GM10248 (cell line): Measurements from ENCODE around the gene SLC13A2.

Experiments
- CTCF ChIA-PET: fragments of 300-600 bp; sonication (Branson Sonifier 250); formaldehyde crosslinking; extraction: SDS; loops from one replicate; lab custom pipeline; 2021; ENCODE audit warnings: antibody characterized with exemption; lab: Yijun Ruan, JAX
- POLR2A ChIA-PET: fragments of 350-650 bp; sonication (Branson Sonifier 250); formaldehyde crosslinking; extraction: SDS; loops from one replicate; lab custom pipeline; 2020; ENCODE audit warnings: antibody characterized with exemption; lab: Yijun Ruan, JAX
- DNase-seq: peaks from one replicate; pipeline ENCODE4 v3.0.0; 2012; ENCODE audit errors: extremely low spot score
- TF ChIP-seq, protein P1 (sequence below): IDR thresholded peaks from 2 replicates; pipeline ENCODE4 v1.5.1; 2012; ENCODE audit warnings: mild to moderate bottlenecking, low read depth; ENCODE audit errors: extremely low read depth, missing control alignments, control extremely low read depth

The SLC13A2 gene

DNA sequence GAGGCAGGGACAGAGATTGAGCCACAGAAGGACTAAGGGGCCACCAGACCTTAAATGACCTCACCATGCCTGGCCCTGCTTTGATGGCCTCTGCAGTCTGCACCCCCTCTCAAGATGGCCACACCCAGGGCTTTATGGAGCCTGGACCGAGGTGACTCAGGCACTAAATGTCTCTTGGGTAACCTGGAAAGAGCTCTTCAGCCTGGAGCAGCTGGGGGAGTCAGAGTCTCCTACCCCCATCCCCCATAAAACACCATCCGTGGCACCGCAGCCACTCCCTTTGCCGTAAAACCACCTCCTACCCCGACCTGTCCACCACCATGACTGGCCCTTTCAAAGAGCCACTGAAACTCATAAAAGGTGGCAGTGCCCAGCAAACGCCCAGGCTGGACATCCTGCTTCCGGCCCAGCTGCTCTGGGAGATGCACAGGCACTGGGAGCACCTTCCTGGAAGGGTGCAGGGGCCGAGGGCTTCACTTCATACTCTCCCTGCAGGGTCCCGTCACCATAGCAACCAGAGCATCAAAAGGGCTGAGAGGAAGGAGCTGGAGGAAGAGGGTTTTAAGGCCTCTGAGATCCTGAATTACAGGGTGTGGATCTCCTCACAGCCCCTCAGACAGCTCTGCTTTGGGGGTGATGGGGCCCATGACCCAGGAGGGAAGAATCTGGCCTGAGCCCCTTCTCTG lies 55.0 kb downstream of the SLC13A2 start:
- TF ChIP-seq, protein P1, sequence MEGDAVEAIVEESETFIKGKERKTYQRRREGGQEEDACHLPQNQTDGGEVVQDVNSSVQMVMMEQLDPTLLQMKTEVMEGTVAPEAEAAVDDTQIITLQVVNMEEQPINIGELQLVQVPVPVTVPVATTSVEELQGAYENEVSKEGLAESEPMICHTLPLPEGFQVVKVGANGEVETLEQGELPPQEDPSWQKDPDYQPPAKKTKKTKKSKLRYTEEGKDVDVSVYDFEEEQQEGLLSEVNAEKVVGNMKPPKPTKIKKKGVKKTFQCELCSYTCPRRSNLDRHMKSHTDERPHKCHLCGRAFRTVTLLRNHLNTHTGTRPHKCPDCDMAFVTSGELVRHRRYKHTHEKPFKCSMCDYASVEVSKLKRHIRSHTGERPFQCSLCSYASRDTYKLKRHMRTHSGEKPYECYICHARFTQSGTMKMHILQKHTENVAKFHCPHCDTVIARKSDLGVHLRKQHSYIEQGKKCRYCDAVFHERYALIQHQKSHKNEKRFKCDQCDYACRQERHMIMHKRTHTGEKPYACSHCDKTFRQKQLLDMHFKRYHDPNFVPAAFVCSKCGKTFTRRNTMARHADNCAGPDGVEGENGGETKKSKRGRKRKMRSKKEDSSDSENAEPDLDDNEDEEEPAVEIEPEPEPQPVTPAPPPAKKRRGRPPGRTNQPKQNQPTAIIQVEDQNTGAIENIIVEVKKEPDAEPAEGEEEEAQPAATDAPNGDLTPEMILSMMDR = no peak
- ChIA-PET POLR2A (no interaction called here), CTCF (interaction anchor here (0.8 to 5.8 kb wide), 7 partner anchors 8 to 40 kb away, joined by 3 to 25 read pairs (median 6); no protein-coding TSS in a partner anchor)
- DNase-seq = no peak

DNA sequence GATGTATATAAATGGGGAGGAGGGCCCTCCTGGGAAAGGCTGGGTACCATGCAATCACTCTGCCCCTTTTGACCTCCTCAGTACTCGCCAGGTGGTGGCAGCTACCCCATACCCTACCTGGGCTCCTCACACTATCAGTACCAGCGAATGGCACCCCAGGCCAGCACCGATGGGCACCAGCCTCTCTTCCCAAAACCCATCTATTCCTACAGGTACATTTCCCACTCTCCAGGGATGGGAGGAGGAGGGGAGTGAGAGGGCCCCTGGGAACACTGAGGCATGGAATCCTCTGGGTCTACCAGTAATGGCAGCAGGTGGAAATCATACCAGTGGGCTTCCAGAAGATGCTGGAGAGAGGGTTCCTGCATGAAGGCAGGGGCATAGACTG lies 55.6 kb downstream of the SLC13A2 start:
- ChIA-PET POLR2A (no interaction called here), CTCF (interaction anchor here (0.8 to 5.8 kb wide), 6 partner anchors 8 to 40 kb away, joined by 3 to 25 read pairs (median 8); no protein-coding TSS in a partner anchor)
- TF ChIP-seq, protein P1 = no peak
- no peak for DNase-seq

DNA sequence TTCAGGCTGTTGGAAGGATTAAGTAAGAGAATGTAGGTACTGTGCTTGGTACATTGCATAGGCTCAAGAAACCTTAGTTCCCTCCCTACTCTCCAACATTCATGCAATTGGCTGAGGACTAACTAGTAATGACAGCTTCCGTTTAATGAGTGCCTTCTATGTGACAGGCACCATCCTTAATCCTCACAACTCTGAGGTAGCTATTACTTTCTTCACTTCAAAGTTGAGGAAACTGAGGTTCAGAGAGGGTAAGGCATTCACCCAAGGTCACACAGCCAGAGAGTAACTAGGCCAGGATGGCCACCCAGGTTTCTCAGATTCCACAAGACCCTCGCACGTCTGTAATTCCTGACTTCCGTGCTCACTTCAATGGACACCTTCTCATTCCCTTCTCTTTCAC lies 56.8 kb downstream of the SLC13A2 start:
- no peak for DNase-seq
- ChIA-PET CTCF (interaction anchor here (3.8 to 15.2 kb wide), 3 partner anchors 10 to 33 kb away, joined by 15 to 260 read pairs (median 25); no protein-coding TSS in a partner anchor), POLR2A (no interaction called here)
- TF ChIP-seq, protein P1 = no peak

GRCh38 chr17:28530926-28531325 lies 57.5 kb downstream of the SLC13A2 start:
- CTCF ChIA-PET = interaction anchor here (1.2 to 15.2 kb wide), 4 partner anchors 10 to 33 kb away, joined by 5 to 260 read pairs (median 10); no protein-coding TSS in a partner anchor
- POLR2A ChIA-PET = no interaction called here
- TF ChIP-seq, protein P1 = no peak
- no peak for DNase-seq

DNA sequence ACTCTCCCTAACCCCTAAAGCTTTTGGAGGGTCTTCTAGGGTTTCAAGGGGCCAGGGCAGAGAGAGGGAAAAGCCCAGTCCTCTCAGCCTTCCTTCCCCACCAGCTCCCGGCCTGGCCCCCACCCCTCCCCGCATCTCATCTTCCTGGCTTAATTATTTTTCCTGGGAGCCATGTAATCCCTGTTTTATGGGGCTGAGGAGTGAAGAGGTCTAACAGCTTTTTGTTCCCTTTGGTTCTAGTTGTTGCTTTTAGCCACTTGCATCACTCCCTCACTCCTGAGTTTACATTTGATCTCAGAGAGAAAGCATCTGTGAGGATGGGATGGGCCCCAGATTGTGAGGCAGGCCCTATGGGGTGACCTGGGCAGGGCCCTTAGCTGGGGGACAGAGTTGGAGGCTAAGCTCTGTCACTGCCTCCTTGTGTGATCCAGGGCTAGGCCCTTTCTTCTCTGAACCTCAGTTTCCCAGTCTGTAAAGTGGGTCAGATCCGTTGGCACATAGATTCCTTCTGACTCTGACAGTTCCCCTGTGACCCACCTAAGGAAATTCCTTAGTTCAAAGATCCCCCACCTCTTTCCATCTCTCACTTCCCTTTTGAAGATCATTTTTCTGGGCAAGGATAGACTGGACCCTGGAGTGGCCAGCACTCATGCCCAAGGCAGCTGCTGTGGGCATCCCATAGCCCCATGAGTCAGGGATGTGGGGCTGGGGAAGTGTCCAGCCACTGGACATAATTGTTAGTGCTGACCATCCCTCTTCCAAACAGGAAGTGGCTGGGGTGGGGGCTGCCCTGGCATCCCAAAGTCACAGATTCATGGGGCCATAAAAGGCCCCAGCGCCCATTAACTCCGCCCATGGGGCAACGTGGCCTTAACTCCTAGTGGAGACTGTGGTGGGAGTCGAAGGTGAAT lies 58.9 kb downstream of the SLC13A2 start:
- ChIA-PET POLR2A (no interaction called here), CTCF (interaction anchor here (1.2 to 15.2 kb wide), 3 partner anchors 8 to 35 kb away, joined by 5 to 260 read pairs (median 6); no protein-coding TSS in a partner anchor)
- DNase-seq = no peak
- TF ChIP-seq, protein P1 = no peak
